Activated CD8-positive, alpha-beta memory T cell treated with anti-CD3 and anti-CD28 coated beads for 4 hours (primary cell): ENCODE data around the gene ISYNA1.
"Not testable (repeated sequence)": the region's sequence is repeated elsewhere in the genome, so short reads cannot be mapped to it uniquely, and the experiment has no call there.

ENCODE experiments used
- DNase-seq, 2 donors: peaks; one replicate each; pipeline ENCODE4 v3.0.0-alpha.2; 2020; ENCODE audit warnings: low read depth in 2 of 2

The ISYNA1 gene

DNA sequence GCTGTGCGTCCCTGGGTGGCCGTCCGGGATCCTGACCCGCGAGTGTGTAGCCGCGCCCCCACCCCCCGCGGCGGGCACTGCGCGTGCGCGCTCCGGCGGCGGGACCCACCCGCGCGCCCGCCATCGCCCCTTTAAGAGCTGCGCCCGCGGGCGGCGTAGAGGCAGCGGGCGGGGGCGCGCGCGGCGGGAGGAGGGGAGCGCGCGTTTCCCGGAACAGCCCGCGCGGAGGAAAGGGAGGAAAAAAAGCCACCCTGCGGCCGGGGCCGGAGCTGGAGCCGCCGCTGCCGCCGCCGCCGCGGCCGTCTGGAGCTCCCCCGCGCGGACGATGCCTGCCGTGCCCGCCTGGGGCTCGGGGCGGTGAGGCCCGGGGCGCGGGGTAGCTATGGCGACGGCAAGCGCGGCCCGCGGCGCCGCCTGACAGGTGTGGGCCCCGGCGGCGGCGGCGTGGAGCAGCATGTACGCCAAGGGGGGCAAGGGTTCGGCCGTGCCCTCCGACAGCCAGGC is 18.7 kb downstream of the ISYNA1 start, which contains the start of gene SSBP4:
TSS of gene SSBP4 (plus strand) at position 204 of the 504 bp plus-strand sequence. CDS start at position 455, 251 bp downstream.
- DNase-seq: no peak

DNA sequence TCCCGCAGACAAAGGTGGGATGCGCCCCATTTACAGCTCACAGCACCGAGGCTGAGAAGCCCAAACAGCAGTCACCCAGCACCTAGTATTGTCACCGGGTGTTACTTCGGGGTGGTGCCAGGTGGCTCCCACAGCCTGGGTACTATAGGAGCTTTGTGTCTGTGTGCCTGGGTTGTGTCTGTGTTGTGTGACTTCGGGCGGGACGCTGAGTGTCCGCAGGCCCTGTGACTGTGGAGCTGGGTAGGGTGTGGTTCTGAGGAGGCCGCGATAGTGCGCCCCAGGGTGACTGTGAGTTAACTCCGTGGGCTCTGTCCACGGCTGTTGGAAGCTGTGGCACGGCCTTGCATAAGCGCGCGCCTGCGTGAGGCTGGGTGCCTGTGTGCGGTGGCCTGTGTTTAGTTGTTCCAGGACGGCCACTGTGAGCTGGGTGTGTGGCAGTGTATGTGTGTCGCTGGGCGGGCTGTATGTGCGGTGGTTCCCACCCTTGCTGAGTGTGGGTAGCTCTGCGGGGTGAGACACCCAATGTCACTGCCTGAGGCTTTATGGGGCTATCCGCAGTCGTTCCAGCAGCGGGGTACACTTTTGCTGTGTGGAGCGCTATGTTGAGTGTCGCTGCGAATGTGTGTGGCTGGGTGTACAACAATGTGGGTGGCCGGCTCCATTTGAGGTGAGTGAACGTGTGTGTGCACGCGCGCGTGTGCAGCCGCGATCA is 19.3 kb downstream of the ISYNA1 start:
- DNase-seq: no peak

DNA sequence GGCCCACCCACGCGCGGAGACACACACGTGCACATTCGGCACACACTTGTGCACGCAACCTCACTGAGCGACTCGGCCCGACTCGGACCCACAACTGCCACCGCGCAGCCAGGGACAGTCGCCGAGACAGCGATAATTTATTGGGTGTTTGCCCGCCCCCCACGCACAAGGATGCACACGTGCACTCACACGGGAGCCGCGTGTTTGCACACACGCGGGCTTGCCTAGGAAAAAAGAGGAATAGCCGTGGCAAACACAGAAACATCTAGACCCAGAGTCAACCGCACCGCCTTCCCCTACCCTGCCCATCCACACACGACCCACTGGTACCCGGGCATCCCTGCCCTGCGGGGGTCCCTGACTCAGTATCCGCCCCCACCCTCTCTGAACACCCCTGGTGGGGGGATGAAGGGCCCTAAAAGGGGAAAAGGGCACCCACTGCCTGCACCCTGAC is 19.9 kb downstream of the ISYNA1 start:
- no peak for DNase-seq

DNA sequence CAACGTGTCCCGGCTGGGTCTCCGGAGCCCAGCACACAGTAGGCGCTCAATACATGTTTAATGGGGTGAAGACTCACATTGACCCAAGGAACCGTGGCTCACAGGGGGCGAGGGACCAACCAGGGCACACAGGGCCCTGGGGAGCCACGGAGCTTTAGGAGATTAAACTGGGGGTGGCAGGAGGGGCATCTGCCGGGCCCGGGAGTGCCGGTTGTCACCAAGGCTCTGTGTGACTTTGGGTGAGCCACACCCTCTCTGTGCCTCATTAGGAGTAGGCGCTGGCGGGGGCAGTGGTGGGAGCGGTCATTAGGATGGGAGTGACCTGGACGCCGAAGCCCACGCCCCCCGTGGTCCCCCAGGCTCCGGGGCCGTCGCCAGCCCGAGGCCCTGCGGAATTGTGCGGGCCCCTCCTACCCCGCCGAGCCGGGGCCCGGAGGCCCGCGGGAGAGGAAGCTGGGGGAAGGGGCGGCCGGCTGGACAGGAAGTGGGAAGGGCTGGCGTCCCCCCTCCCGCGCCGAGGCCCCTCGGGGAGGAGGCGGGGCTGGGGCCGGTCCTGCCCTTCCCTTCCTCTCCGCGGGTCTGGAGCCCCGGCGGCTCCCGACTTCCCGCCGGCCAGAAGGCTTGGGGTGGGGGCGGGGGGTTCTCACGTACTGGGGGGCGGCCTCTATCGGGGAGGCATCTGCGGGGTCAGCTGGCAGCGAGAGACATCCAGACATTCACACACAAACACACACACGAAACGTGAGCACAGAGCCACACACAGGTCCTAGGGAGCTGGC is 20.5 kb downstream of the ISYNA1 start:
- no peak for DNase-seq

DNA sequence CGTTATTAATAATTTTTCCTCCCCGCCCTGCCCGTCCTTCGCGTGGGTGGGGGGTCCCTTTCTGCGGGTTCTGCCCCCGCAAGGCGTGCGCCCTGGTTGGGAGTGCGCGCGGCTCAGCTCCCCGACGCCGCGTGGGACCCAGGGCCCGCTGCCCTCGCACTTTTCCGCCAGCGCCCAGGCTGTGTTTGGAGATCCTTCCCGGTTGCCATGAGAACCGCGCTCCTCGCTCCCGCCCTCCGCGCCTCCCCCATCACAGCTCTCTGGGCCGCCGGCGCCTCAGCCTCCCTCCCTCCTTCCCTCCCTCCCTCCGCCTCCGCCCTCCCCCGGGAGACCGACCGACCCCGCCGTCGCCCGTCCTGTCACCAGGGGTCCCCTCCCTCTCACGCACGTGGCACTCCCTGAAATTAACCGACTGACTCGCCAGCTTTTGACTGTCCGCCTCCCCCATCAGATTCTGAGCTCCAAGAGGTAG is 21.1 kb downstream of the ISYNA1 start:
- DNase-seq: peak; percentile 50 to 52

DNA sequence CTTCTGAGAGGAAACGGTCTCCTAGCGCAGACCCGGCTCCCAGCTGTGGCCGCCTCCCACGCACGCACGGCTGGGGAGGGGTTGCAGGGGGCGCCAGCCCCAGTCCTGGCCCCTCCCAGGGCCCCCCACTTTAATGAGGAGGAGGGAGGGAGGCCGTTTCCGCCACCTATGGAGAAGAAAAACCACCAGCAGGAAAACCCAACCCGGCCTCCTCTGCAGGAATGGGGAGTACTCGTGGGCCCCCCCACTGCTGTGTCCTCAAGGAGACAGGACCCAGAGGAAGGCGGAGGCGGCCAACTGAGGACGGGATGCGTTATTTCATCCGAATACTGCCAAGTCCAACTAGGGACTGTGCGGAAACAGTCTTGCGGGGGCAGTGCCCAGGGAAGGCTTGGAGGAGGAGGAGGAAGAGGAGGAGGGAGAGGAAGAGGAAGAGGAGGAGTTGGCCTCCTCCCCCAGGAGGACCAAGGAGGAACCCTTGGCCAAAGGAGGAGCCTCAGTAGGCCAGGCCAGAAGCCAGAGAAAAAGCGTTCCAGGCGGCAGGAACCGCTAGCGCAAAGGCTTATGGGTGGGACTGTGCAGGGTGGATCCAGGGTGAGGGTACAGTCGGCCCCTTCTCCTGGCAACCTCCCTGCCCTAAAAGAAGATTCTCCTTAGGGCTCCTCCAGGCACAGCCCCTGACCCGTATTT is 22.6 kb downstream of the ISYNA1 start:
- no peak for DNase-seq

DNA sequence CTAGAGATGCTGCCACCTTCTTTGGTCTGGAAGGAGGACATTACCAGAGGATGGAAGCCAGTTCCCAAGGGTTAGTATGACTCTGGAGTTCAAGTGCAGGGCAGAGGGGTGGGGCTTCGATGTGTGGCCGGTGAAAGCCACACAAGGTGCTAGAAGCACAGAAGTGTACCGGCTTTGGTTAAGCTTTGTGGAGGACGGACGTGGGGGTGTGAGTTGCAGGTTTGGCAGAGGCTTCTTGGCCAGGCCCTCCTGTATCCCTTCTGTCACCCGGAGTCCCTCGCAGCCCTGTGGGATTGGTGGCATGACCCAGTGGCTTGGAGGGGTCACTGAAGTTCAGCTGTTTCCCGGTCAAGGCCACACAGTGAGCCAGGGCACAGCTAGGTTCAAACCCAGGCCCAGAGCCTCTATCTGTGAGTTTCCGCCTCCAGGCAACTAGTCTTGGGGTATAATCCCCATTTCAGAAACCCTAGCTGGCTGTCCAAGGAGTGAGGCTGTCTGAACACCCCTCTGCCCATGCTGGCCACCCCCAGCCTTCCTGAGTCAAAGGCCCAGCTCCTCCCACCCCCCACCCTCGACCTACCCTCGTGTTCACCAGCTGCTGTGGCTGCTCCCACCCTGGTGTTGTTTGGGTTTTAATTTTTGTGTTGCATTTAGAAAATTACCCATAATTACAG is 23.3 kb downstream of the ISYNA1 start:
- DNase-seq: no peak

DNA sequence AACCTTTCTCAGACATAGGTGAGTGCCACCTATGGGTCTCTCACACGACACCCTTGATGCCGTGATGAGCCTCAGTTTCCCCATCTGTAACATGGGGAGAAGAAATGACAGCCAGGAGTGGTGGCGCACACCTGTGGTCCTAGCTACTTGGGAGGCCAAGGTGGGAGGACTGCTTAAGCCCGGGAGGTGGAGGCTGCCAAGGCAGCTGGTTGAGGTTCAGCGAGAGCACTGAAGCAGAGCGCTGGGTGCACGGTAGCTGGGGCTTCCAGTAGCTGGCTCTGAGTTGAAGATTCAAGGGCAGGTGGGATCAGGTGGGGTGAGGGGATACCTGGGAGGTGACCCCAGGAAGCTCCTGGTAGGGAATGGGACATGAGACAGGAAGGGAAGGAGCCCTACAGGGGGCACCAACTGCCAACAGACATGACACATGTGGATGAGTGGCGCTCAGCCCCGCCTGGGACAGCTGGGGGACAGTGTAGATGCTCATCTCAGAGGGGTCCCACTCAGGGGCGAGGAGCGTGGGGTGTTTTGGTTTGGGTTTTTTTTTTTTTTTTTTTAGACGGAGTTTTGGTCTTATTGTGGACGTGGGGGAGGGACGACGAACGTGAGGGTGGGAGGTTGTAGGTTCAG is 25.2 kb downstream of the ISYNA1 start:
- DNase-seq: no peak

DNA sequence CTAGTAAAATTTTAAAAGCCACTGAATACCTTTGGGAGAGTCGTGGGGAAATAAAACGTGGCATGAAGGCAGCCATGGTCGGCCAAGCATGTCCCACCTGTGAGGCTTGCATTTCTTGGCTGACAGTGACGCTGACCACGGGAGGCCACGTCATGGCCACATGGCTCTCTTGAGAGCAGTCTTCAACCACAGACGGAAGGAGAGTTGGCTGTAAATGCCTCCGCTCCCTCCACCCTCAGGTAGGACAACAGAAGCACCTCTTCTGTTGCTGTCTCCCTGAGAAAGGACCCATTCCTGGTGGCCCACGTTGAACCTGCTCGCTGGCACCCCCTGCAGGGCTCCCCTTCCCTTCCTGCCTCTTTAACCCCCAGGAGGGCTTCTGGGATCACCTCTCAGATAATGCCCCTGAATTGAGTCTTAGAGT is 29.9 kb downstream of the ISYNA1 start:
- no peak for DNase-seq

DNA sequence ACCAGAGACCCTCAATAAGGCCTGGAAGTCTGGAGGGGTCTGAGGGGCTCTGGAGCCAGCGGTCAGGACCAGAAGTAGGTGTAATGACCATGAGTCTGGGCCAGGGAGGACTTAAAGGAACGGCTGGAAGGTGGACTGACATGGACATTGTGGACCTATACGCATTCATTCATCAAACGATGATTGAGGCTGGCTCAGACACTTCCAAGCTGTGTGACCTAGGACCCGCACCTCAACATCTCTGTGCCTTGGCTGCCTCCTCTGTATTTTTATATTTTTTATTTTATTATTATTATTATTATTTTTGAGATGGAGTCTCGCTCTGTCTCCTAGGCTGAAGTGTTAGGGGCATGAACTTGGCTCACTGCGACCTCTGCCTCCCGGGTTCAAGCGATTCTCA is 31.2 kb downstream of the ISYNA1 start:
- DNase-seq: no peak

DNA sequence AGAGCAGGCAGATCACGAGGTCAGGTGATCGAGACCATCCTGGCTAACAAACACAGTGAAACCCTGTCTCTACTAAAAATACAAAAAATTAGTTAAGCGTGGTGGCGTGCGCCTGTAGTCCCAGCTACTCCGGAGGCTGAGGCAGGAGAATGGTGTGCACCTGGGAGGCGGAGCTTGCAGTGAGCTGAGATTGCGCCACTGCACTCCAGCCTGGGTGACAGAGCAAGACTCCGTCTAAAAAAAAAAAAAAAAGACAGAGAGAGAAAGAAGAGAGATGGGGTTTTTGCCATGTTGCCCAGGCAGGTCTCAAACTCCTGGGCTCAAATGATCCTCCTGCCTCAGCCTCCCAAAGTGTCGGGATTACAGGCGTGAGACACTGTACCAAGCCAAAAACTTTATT is 32.2 kb downstream of the ISYNA1 start:
- not testable (repeated sequence) for DNase-seq

DNA sequence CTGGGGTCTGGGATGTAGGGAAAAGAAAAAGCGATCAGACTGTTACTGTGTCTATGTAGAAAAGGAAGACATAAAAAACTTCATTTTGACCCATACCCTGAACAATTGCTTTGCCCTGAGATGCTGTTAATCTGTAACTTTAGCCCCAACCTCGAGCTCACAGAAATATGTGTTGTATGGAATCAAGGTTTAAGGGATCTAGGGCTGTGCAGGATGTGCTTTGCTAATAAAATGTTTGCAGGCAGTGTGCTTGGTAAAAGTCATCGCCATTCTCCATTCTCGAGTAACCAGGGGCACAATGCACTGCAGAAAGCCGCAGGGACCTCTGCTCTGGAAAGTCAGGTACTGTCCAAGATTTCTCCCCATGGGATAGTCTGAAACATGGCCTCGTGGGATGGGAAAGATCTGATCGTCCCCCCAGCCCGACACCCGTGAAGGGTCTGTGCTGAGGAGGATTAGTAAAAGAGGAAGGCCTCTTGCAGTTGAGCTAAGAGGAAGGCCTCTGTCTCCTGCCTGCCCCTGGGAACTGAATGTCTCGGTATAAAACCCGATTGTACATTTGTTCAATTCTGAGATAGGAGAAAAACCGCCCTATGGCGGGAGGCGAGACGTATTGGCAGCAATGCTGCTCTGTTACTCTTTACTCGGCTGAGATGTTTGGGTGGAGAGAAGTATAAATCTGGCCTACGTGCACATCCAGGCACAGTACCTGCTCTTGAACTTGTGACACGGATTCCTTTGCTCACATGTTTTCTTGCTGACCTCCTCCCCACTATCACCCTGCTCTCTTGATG is 35.3 kb downstream of the ISYNA1 start:
- not testable (repeated sequence) for DNase-seq

DNA sequence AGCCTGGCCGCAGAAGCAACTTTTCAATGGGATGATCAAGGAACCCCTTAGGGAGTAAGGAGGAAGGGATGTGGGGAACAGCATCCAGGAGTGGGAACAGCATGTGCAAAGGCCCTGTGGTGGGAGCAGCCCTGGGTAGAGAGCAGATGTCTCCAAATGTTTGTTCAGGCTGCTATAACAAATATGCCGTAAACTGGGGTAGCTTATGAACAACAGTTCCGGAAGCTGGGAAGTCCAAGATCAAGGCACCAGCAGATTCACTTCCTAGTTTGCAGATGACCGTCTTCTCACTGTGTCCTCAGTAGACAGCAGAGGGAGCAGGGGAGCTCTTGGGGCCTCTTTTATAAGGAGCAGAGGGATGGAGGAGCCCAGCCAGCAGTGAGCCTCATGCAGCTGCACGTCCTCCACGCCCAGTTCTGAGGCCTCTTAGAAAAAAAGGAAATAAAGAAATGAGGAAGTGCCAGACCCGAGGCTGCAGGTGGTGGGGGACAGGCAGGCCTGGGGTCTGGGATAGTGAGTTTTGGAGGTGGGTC is 36.3 kb downstream of the ISYNA1 start:
- DNase-seq: no peak

DNA sequence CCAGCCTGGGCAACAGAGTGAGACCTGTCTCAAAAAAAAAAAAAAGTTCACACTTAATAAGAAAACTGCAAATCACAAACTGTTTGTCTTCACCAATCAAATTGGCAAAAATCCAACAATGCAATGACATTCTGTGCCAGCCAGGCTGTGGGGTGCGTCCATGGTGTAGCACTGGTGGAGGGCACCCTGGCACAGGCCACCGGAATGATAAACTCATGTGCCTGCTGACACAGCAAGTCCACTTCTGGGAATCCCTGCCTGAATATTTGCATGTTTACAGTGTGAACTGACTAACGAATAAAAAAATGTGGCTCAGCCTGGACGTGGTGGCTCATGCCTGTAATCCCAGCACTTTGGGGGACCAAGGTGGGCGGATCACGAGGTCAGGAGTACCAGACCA is 38.9 kb downstream of the ISYNA1 start:
- DNase-seq: no peak

DNA sequence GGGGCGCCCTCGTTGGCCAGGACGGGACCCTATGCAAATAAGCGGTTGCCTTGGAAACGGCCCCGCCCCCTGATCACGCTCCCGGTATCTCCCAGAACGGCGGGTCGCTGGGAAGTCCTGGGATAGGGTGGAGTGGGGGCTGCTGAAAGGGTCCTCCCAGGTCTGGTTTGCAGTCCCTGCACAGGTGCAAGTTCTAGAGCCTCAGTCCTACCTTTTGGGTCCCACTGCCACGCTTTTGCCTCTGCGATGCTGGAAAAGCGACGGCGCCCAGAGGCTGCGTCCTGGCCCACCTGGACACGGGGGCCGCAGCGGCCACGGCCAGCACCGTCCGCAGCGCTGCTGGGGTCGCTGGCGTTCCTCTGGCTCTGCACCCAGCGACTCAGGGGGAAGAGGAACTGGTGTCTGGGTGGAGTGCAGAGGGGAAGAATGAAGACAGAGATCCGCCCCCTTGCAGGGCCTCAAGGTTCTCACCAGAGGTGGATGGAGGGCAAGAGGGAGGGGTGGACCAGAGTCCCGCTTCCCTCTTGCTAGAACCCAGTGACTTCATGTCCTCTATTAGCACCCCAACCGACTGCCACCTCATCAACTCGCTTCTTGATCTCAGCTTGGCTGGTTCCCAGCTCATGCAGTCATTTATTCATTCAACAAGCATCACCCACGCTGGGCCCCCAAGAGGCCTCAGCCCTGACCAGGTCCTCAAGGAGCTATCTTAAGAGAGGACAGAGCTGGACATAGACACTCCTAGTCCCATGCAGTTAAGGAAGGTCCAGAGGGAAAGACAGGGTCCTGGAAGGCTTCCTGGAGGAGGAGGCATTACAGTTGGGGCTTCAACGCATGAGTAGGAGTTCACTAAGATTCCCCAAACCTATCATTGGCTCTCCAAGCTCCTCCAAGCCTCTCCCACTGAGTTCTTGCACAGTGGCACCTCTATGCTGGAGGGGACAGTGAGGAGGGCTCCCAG is 40.4 kb downstream of the ISYNA1 start, which contains the start of gene LRRC25:
TSS of gene LRRC25 (minus strand) at position 381 of the 961 bp plus-strand sequence. CDS start 659 bp downstream, outside the sequence.
- no peak for DNase-seq

DNA sequence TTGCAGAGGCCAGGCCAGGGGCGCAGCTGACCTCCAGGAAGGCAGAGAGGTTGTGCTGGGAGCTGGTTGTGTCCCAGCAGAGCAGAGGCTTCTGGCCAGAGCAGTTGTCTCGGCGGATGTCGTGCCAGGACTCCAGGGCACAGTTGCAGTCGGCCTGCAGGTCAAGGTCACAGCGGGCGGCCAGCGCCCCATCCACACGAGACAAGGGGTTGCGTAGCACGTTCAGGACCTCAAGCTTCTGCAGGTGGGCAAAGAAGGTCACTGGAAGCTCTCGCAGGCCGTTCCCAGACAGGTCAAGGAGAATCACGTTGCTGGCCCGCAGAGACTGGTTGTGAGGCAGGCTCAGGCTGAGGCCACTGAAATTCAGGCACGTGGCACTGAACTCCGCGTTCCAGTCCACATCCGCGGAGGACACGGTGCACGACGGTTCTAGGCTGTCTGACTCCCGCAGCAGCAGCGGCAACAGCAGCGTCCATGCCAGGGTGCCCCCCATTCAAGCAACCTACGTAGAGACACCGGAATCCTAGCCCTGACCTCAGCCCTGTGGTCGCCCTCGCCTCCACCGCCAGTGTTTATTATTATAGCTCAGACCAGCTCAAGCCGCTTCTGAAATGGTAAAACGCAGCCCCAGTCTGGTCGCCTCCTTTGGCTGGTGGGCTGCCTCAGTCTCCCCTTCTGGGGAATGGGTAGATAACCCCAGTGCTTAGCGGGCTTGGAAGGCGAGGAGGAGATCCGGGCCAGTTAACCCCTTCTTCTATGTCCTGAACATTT is 41.3 kb downstream of the ISYNA1 start:
- DNase-seq: no peak

DNA sequence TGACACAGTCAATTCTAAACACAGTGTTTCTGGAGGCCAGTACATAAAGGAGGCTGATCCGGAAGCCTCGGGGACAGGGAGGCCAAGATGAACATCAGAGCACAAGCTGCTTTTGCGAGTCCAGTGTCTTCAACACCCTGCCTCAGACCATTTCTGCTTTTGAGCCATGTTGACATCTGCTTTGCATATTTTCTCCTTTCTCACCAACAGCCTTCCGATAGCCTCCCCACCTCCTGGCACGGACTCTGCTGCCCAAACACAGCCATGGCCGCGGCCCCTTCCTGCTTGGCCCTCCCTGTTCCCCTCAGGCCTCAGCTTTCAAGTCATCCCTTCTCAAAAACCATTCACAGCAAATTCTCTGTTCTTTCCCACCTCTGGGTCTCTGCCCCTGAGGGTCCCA is 44.1 kb downstream of the ISYNA1 start:
- DNase-seq: no peak

DNA sequence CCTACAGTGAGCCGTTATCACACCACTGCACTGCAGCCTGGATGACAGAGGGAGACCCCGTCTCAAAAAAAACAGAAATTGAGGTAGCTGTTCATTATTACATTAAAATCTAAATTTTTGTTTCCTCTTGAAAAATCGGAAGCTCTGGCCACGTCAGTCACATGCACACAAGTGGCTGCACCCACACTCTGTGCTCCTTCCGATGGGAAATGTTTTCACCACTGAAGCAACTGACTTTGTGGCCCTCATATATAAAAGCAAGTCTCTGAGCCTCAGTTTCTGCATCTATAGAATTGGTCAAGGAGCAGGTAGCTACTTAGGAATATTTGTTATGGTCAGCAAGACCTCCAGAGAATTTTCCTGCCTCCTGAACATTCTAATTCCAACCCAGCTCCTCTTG is 45.0 kb downstream of the ISYNA1 start:
- no peak for DNase-seq
